ENCODE results near the gene ZNF425. TPM values are rescaled to one million over a fixed set of nuclear protein-coding genes. Genes with fewer than 3 reads are reported as not detected.
"Not testable (repeated sequence)": the region's sequence is repeated elsewhere in the genome, so short reads cannot be mapped to it uniquely, and the experiment has no call there.

The ZNF425 gene
- polyA plus RNA-seq, 3 donors: 0.56 to 1.3 (median 0.79) TPM

DNA sequence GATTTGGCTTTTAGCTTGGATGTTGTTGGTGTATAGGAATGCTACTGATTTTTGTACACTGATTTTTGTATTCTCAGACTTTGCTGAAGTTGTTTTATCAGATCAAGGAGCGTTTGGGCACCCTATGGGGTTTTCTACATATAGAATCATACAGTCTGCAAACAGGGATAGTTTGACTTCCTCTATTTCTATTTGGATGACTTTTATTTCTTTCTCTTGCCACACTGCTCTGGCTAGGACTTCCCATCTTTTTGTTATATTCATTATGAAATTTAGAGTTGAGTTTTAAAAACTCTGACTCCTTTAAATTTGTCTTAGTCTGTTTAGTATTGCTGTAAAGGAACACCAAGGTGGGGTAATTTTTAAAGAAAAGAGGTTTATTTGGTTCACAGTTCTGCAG is 40.3 kb downstream of the ZNF425 start:
- H3K27ac ChIP-seq (ENCODE audit: low read depth, low read length): no peak overlapping the region
- 58 to 83% (median 61%) methylated on average over 1 of the region's 1 CpG for WGBS, 3 donors

DNA sequence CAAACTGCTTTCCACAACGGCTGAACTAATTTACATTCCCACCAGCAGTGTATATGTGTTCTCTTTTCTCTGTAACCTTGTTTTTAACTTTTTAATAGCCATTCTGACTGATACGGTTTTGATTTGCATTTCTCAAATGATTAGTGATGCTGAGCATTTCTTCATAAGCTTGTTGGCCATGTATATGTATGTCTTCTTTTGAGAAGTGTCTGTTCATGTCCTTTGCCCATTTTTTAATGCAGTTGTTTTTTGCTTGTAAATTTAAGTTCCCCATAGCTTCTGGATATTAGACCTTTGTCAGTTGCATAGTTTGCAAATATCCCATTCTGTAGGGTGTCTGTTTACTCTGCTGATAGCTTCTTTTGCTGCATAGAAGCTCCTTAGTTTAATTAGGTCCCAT is 41.7 kb downstream of the ZNF425 start:
- WGBS, 3 donors: 96 to 98% (median 98%) methylated on average over 2 of the region's 2 CpGs

DNA sequence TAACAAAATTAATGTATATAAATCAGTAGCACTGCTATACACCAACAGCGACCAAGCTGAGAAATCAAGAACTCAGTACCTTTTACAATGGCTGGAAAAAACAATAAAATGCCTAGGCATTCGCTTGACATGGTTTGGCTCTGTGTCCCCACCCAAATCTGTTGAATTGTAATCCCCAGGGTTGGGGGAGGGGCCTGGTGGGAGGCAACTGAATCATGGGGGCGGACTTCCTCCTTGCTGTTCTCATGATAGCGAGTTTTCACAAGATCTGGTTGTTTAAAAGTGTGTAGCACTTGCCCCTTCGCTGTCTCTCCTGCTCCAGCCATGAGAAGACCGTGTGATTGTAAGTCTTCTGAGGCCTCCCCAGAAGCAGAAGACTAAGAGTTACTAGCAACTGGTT is 44.2 kb downstream of the ZNF425 start:
- WGBS, 3 donors: 94 to 97% (median 95%) methylated on average over 6 of the region's 6 CpGs
- H3K27ac ChIP-seq (ENCODE audit: low read depth, low read length): no peak overlapping the region

More for the DNA sequence above, 41.7 kb downstream of the ZNF425 start:
- no peak overlapping the region for H3K27ac ChIP-seq (ENCODE audit: low read depth, low read length)

DNA sequence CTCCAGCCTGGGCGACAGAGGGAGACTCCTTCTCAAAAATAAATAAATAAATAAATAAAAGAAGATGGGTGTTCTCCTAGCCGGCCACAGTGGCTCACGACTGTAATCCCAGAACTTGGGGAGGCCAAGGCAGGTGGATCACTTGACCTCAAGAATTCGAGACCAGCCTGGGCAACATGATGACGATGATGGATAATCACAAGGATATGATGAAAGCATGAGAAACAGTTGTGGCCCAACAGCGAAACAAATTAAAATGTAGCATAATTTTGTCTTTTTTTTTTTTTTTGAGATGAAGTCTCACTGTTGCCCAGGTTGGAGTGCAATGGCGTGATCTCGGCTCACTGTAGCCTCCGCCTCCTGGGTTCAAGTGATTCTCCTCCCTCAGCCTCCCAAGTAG is 48.5 kb downstream of the ZNF425 start:
- no peak overlapping the region for H3K27ac ChIP-seq (ENCODE audit: low read depth, low read length)
- WGBS, 3 donors: 86 to 88% (median 87%) methylated on average over 9 of the region's 9 CpGs

DNA sequence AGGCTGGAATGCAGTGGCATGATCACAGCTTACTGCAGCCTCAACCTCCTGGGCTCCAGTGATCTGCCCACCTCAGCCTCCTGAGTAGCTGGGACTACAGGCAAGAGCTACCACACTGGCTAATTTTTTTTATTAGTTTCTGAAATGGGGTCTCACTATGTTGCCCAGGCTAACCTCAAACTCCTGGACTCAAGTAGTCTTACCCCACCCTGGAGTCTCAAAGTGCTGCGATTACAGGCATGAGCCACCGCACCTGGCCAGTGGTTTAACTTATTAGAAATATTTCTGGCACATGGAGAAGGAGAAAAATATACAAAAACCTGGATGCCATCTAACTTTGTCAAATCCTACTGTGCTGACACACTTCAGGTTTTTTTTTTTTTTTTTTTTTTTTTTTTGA is 50.8 kb downstream of the ZNF425 start:
- H3K27ac ChIP-seq (ENCODE audit: low read depth, low read length): no peak overlapping the region
- 99 to 100% (median 100%) methylated on average over 2 of the region's 2 CpGs for WGBS, 3 donors

DNA sequence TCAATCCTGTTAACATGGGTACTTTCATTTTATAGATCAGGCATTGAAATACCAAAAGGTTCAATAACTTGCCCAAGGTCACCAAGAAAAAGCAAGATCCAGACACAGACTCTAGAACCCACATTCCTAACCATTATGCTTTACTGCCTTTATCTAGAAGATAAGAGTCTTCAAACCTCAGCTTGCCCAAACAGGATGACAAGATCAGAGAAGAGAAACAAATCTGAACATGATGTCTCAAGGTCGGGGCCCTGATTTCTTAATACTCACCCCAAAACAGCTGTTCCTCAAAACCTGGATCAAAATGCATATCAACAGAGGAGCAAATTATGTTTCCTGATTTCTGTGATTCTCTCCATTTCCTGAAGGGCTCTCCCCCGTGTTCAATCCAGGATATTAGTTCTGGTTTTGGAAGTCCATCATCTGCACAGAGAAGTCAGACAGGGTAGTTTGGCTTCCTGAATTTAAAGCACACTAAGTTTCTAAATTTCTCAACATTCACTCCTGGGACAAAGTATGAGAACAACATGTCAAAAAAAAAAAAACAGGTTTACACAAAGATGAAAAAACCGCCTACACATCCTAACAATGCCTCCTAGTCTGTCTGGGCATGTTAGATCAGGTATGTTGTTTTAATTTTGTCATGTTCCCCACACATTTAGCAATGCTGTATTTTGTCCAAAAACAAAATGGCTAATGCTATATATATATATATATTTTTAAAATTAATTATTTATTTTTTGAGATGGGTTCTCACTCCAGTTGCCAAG is 51.8 kb downstream of the ZNF425 start:
- H3K27ac ChIP-seq (ENCODE audit: low read depth, low read length): no peak overlapping the region
- 61 to 90% (median 70%) methylated on average over 3 of the region's 3 CpGs for WGBS, 3 donors

DNA sequence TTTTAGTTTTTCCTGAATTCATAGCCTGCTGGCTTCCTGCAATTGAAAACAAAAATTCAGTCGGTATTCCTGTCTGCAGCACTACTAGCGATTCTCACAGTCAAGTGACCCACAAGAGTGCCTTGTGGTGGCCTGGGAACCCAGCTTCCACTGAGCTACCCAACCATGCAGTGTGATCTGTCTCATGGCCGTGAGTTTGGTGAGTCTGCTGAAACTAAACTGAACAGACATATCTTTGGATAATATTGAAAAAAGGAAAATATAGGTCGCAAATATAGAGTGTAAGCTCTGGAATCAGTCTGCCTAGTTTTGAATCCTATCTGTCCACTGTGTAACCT is 53.7 kb downstream of the ZNF425 start:
- no peak overlapping the region for H3K27ac ChIP-seq (ENCODE audit: low read depth, low read length)
- WGBS, 3 donors: 81 to 92% (median 84%) methylated on average over 4 of the region's 4 CpGs

DNA sequence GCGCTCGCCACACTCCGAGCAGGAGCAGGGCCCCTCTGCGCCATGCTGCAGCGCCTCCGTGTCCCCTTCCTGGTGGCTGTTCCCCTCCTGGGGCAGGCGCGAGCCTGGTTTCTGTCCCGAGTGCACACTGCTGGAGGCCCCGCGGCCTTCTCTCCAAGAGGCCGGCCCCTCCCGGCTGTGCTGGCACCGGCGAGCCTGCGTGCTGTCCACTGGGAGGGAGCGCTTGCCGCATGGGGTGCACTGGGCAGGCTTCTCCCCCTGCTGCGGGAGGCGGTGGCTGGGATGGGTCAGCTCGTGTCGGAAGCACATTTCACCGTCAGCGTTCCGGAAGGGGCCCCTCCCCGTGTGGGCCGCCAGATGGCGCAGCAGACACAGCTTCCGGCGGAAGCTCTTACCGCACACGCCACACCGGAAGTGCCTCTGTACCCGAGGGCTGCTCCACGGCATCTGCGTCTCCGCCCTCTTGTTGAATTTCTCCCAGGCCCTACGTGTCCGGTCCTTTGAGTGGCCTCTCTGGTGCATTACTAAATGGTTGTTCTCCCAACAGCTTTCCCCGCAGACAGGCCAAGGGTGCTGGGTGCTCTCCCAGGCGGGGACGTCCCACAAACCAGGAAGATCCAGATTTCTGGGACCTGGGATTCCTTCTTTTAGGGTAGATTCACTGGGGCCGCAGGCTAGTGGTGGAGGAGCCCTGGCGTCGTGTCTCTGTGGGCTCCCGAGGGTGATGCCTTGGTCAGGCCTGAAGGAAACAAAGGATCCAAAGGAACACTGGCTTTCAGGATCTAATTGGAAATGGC is 54.3 kb downstream of the ZNF425 start:
- 65 to 83% (median 67%) methylated on average over 45 to 46 of the region's 46 CpGs for WGBS, 3 donors
- no peak overlapping the region for H3K27ac ChIP-seq (ENCODE audit: low read depth, low read length)

DNA sequence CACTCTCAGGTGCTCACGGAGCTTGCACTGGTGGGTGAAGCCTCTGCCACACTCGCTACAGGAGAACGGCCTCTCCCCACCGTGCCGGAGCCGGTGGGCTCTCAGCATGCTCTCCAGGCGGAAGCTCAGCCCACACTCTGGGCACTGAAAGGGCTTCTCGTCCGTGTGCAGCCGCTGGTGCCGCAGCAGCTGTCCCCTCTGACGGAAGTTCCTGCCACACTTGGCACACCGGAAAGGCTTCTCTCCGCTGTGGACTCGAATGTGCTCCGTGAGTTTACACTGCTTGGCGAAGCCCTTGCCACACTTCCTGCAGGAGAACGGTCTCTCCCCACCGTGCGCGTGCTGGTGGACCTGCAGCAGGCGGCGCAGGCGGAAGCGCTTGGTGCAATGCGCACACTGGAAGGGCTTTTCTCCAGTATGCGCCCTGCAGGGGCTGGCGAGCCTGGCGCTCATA is 54.9 kb downstream of the ZNF425 start:
- 84 to 97% (median 85%) methylated on average over 28 to 29 of the region's 29 CpGs for WGBS, 3 donors
- H3K27ac ChIP-seq (ENCODE audit: low read depth, low read length): no peak overlapping the region

DNA sequence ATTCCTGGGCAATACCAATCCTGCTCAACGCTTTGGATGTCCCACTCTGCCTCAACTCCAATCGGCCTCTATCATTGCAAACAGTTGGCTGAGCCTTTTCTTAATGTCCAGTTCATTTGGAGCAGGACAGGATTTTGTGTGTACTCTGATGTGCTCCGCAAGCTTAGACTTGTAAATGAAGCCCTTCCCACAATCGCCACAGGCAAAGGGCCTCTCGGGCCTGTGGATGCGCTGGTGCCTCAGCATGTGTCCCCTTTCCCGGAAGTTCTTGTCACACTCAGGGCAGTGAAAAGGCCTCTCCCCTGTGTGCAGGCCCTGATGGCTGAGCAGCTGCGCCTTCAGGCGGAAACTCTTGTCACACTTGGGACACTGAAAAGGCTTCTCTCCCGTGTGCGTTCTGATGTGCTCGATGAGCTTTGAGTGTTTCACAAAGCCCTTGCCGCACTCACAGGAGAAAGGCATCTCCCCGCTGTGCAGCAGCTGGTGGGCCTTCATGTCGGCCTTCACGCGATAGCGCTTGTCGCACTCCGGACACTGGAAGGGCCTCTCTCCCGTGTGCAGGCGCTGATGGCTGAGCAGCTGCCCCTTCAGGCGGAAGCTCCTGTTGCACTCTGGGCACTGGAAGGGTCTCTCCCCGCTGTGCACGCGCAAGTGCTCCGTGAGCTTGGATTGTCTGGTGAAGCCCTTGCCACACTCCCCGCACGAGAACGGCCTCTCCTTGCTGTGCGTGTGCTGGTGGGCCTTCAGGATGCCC is 55.6 kb downstream of the ZNF425 start:
- H3K27ac ChIP-seq (ENCODE audit: low read depth, low read length): no peak overlapping the region
- WGBS, 3 donors: 93 to 95% (median 94%) methylated on average over 31 of the region's 31 CpGs

DNA sequence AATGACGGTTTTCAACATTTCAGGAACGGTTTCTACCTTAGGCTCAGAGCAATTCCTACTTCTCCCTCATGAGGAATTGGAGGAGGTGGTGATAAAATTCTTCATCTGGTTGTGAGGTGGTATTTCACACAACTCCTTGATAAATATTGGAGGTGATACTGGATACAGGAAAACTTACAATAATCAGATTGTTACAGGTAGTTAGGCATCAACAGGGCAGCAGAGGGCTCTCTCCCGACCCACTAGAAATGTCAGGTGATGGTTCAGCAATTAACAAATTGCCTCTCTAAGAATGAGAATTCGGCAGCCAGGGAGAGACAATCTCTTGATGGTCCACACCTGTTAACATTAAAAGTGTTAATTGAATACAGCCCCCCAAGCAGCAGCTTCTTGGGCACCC is 58.3 kb downstream of the ZNF425 start:
- H3K27ac ChIP-seq (ENCODE audit: low read depth, low read length): no peak overlapping the region
- 62 to 77% (median 71%) methylated on average over 4 of the region's 4 CpGs for WGBS, 3 donors

DNA sequence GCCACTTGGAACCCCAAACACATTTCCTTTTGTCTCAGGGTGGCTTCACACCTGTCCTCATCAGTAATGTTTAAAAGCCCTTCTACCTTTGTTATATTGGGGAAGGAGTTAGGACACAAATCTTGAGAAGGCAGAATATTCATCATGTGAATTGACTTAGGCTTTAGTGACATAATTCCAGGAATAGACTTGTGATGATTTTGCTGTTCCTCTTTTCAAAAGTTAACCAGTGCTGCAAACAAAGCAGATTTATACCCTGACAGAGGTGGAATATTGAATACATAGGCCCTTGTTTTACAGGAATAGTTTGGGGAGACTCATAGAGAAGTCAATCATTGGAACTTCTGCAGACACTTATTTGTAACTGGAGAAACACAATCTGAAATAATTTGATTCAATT is 62.6 kb downstream of the ZNF425 start:
- H3K27ac ChIP-seq (ENCODE audit: low read depth, low read length): no peak overlapping the region

DNA sequence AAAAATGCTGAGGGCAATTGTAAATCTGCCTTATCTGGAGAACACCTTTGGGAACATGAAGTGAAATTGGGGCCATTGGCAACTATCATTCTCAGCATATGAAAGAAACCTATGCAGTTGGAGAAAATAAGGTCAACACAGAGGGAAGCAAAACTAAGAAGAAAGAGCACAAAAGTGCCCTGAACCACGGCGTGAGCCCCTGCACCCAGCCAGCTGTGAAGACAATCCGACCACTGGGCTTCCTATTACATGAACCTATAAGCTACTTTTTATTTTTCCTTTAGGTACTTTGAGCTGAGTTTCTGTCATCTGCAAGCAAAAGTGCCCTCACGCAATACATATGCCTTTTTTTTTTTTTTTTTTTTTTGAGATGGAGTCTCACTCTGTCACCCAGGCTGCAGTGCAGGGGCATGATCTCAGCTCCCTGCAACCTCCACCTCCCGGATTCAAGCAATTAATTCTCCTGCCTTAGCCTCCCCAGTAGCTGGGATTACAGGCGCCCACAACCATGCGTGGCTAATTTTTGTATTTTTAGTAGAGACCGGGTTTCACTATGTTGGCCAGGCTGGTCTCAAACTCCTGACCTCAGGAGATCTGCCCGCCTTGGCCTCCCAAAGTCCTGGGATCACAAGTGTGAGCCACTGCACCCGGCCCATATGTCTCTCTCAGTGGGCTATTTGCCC is 63.8 kb downstream of the ZNF425 start:
- 82 to 92% (median 90%) methylated on average over 10 of the region's 10 CpGs for WGBS, 3 donors
- not testable (repeated sequence) for H3K27ac ChIP-seq (ENCODE audit: low read depth, low read length)

DNA sequence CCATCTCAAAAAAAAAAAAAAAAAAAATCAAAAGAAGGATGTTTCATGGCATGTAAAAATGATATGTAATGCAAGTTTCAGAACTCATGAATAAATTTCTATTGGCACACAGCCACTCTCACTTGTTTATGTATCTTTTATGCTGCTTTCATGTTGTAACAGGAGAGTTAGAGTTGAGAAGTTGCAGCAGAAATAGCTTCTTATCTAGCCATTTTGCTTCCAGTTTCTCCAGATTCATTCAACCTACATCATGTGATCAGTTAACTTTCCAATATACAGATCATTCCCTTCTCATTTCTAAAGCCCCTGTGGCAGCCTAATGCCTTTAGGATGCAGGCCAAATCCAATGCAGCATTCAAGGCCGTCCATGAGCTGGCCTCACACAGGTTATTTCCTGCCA is 66.0 kb downstream of the ZNF425 start:
- no peak overlapping the region for H3K27ac ChIP-seq (ENCODE audit: low read depth, low read length)

DNA sequence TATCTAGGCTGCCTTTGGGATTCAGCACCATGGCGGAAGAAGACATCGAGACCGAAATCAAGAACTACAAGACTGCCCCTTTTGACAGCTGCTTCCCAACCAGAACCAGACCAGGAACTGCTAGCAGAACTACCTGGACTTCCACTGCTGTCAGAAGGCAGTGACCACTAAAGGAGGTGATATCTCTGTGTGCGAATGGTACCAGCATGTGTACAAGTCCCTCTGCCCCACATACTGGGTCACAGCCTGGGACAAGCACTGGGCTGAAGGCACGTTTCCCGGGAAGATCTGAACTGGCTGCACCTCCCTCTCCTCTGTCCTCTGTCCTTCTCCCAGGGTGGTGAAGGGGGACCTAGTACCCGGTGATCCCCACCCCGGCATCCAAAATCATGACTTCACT is 72.2 kb downstream of the ZNF425 start:
- 83 to 95% (median 93%) methylated on average over 8 of the region's 8 CpGs for WGBS, 3 donors
- no peak overlapping the region for H3K27ac ChIP-seq (ENCODE audit: low read depth, low read length)

More for the DNA sequence above, 66.0 kb downstream of the ZNF425 start:
- 15 to 42% (median 40%) methylated on average over 1 of the region's 1 CpG for WGBS, 3 donors

DNA sequence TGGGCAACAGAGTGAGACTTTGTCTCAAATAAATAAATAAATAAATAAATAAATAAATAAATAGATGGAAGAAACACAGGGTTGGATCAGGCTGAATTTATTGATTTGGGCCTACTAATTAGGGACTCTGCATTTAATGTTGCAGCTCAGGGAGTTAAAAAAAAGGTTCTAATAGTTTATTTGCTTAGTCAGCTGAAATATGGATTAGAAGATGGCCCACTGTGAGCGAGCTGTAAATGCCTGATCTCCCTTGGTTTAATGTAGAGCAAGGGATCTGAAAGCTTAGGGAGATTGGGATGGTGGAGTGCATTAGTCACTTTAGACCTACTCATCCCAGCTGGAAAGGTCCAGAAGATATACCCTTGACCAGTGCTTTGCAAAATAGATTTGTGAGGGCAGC is 72.7 kb downstream of the ZNF425 start:
- 80 to 96% (median 96%) methylated on average over 1 of the region's 1 CpG for WGBS, 3 donors

More for the DNA sequence above, 72.7 kb downstream of the ZNF425 start:
- H3K27ac ChIP-seq (ENCODE audit: low read depth, low read length): no peak overlapping the region
